ENCODE data around the gene GABRG3.

DNA sequence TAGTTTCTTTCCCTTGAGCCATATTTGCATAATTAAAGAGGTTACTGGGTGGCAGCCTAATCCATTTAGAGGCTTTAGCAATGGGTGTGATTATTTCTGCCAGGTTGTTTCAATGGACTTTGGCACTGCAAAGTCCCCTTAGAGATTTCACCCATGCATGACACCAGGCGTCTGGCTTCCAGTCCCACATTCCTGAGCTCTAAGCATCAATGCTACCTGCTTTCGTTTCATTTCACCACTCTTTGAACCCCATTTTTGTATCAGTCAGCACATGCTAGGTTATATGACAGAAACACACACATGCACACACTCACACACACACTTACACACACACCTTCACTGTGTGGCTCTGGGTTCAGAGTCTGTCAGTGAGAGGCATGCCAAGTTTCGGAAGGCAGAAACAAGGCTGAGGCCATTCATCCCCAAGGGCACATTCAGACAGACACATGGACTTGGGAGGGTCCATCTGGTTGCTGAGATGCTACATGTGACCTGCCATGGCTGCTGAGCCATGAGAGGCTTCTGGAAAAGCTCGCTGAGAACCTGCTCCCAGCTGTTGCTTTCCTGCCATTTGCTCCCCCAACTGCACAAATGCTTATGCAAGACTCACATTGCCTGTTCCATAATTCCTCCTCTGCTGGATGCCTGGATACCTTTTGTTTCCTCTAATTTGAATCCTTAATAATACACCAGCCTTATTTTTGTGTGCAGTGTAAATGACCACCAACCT is 354.1 kb downstream of the GABRG3 start:
- TF ChIP-seq, protein P1, sequence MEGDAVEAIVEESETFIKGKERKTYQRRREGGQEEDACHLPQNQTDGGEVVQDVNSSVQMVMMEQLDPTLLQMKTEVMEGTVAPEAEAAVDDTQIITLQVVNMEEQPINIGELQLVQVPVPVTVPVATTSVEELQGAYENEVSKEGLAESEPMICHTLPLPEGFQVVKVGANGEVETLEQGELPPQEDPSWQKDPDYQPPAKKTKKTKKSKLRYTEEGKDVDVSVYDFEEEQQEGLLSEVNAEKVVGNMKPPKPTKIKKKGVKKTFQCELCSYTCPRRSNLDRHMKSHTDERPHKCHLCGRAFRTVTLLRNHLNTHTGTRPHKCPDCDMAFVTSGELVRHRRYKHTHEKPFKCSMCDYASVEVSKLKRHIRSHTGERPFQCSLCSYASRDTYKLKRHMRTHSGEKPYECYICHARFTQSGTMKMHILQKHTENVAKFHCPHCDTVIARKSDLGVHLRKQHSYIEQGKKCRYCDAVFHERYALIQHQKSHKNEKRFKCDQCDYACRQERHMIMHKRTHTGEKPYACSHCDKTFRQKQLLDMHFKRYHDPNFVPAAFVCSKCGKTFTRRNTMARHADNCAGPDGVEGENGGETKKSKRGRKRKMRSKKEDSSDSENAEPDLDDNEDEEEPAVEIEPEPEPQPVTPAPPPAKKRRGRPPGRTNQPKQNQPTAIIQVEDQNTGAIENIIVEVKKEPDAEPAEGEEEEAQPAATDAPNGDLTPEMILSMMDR (IDR thresholded peaks at IDR 0.05; ENCODE audit: extremely low read depth in 1 of 2, insufficient read depth in 1 of 2, low read depth in 1 of 2, low read length in 2 of 2), result no peak
- TF ChIP-seq POLR2A (IDR thresholded peaks at IDR 0.05; ENCODE audit: low read depth, low read length) (no peak), EZH2 (IDR thresholded peaks at IDR 0.05; ENCODE audit: borderline replicate concordance, low read depth, low read length, severe bottlenecking) (no peak), FOS (IDR thresholded peaks at IDR 0.05; ENCODE audit: borderline replicate concordance, insufficient read depth, low read length) (no peak), POLR2AphosphoS5 (IDR thresholded peaks at IDR 0.05; ENCODE audit: insufficient read depth, low read depth, low read length) (no peak), MYC (IDR thresholded peaks at IDR 0.05; ENCODE audit: low read depth, low read length) (no peak)
- TF ChIP-seq, protein P2, sequence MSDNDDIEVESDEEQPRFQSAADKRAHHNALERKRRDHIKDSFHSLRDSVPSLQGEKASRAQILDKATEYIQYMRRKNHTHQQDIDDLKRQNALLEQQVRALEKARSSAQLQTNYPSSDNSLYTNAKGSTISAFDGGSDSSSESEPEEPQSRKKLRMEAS (IDR thresholded peaks at IDR 0.05; ENCODE audit: insufficient read depth, insufficient read length), result no peak

Data from endothelial cell of umbilical vein (primary cell).